22Rv1 (cell line): ENCODE measurements around the gene CYTIP.
"Not testable (repeated sequence)": the region's sequence is repeated elsewhere in the genome, so short reads cannot be mapped to it uniquely, and the experiment has no call there.

Experiments
- H3K27ac ChIP-seq: fragments of 450-650 bp; 2 replicates; pipeline ENCODE4 v1.5.1; 2017
- CTCF ChIP-seq: fragments of 450-650 bp; IDR thresholded peaks from 2 replicates; pipeline ENCODE4 v1.5.1; 2017; ENCODE audit warnings: mild to moderate bottlenecking
- ZFX ChIP-seq: fragments of 450-650 bp; IDR thresholded peaks from 2 replicates; pipeline ENCODE4 v1.6.1; 2017; ENCODE audit warnings: antibody characterized with exemption, borderline replicate concordance

CYTIP gene

GRCh38 chr2:157386247-157386646, 57.6 kb downstream of the CYTIP start:
- no peak overlapping the region for H3K27ac ChIP-seq
- no peak for TF ChIP-seq CTCF
- TF ChIP-seq ZFX = no peak

GRCh38 chr2:157377861-157378260, 66.0 kb downstream of the CYTIP start:
- no peak for TF ChIP-seq ZFX
- TF ChIP-seq CTCF = no peak
- H3K27ac ChIP-seq = no peak overlapping the region

GRCh38 chr2:157376041-157376440, 67.8 kb downstream of the CYTIP start:
- no peak for TF ChIP-seq CTCF
- no peak for TF ChIP-seq ZFX
- no peak overlapping the region for H3K27ac ChIP-seq

GRCh38 chr2:157375384-157375783, 68.5 kb downstream of the CYTIP start:
- no peak overlapping the region for H3K27ac ChIP-seq
- TF ChIP-seq CTCF (no peak), ZFX (no peak)

GRCh38 chr2:157368508-157368907, 75.4 kb downstream of the CYTIP start:
- H3K27ac ChIP-seq = not testable (repeated sequence)

GRCh38 chr2:157367704-157368103, 76.2 kb downstream of the CYTIP start:
- no peak overlapping the region for H3K27ac ChIP-seq
- TF ChIP-seq ZFX (no peak), CTCF (no peak)
